ENCODE results near the gene GABRB2.

The GABRB2 gene

DNA sequence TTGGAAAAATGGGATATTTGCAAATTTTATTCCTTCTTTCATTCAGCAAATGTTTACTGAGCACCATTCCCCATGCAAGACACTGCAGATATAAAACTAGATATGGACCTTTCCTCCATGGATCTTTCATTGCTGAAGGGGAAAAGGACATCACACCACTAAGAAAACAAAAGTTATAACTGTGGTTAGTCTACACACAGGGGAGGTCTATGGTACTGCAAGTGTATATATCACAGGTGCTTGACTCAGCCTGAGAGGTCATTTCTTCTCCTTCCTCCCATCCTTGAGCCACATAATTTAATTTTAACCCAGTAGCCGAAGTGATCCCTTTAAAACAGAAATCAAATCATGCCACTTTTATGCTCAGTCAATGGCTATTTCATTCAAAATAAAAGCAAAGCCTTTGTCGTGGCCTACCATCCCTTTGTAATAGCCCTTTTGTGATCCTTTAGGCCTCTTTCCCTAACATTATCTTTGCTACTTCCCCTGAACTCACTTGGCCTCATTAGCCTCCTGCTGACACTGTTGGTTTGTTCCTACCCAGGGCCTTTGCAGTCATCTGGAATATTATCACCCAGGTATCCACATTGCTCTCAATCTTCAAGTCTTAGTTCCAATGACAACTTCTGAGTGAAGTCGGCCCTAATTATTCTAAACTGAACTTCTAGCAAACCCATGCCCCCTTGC, 213.2 kb downstream of the GABRB2 start:
- no peak overlapping the region for H3K4me3 ChIP-seq (replicated peaks in 1 of 2; ENCODE audit: low read depth in 2 of 2, low read length in 2 of 2)
- DNase-seq (ENCODE audit: low read depth in 2 of 2): no peak
- TF ChIP-seq, protein P1, sequence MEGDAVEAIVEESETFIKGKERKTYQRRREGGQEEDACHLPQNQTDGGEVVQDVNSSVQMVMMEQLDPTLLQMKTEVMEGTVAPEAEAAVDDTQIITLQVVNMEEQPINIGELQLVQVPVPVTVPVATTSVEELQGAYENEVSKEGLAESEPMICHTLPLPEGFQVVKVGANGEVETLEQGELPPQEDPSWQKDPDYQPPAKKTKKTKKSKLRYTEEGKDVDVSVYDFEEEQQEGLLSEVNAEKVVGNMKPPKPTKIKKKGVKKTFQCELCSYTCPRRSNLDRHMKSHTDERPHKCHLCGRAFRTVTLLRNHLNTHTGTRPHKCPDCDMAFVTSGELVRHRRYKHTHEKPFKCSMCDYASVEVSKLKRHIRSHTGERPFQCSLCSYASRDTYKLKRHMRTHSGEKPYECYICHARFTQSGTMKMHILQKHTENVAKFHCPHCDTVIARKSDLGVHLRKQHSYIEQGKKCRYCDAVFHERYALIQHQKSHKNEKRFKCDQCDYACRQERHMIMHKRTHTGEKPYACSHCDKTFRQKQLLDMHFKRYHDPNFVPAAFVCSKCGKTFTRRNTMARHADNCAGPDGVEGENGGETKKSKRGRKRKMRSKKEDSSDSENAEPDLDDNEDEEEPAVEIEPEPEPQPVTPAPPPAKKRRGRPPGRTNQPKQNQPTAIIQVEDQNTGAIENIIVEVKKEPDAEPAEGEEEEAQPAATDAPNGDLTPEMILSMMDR (IDR thresholded peaks at IDR 0.05; ENCODE audit: low read depth, low read length): no peak

DNA sequence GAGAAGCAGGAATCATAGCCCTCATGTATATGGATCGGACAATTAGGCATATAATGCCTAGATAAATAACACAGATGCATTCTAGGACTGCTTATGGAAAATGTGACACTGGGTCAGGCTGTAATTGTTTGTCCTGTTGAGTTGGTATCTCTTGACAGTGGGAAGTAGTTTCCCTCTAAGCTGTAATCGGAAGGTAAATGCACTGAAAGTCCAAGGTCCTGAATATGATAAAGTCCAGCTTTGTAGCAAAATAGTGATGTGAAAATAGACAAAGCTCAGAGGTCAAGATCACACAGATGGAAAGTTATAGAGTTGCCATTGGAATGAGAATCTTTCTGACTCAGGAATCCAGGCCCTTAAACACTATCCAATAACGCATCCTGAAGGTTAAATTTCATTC, 214.2 kb downstream of the GABRB2 start:
- TF ChIP-seq, protein P1 (IDR thresholded peaks at IDR 0.05; ENCODE audit: low read depth, low read length): no peak
- H3K4me3 ChIP-seq (replicated peaks in 1 of 2; ENCODE audit: low read depth in 2 of 2, low read length in 2 of 2): no peak overlapping the region
- no peak for DNase-seq (ENCODE audit: low read depth in 2 of 2)

- no peak for DNase-seq (ENCODE audit: low read depth in 2 of 2)
- H3K4me3 ChIP-seq (replicated peaks in 1 of 2; ENCODE audit: low read depth in 2 of 2, low read length in 2 of 2): no peak overlapping the region
- TF ChIP-seq, protein P1 (IDR thresholded peaks at IDR 0.05; ENCODE audit: low read depth, low read length): no peak
Observed at GRCh38 chr5:161314033-161314432, 232.5 kb downstream of the GABRB2 start.

DNA sequence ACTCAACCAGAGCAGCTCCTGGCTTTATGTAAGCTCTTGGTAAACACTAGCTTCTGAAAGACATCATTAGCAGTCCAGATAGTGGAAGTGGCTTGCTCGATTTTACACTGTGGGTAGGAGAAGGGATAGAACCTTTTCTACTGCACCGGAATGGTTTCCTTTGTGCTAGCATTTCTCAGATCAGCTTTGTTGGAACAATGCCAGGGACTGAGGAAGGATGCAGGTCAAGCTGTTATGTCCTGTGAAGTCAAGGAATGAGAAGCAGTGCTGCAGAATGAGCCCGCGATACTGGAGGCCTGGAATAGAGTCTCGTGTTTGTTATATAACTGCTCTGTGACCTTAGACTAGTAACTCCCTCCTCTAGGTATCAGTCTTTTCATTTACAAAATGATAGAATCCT, 233.6 kb downstream of the GABRB2 start:
- TF ChIP-seq, protein P1 (IDR thresholded peaks at IDR 0.05; ENCODE audit: low read depth, low read length): no peak
- no peak for DNase-seq (ENCODE audit: low read depth in 2 of 2)
- no peak overlapping the region for H3K4me3 ChIP-seq (replicated peaks in 1 of 2; ENCODE audit: low read depth in 2 of 2, low read length in 2 of 2)

DNA sequence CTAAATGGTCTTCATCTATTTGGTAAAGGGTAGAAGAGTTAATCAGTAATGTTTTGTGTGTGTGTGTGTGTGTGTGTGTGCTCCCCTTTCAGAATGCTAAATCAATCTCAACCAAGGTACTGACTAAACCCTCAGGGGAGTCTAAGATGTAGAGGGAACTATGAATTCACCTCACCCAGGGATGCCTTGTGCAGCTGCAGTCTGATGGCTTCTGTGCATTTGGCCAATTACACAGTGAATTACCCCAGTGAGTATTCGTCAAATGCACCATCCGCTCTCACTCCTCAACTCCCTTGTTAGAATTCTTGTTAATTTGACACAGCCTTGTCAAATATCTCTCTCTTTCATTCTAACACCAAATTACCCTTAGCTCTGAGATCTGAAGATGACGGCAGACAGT, 234.6 kb downstream of the GABRB2 start:
- no peak overlapping the region for H3K4me3 ChIP-seq (replicated peaks in 1 of 2; ENCODE audit: low read depth in 2 of 2, low read length in 2 of 2)
- no peak for DNase-seq (ENCODE audit: low read depth in 2 of 2)
- TF ChIP-seq, protein P1 (IDR thresholded peaks at IDR 0.05; ENCODE audit: low read depth, low read length): no peak

DNA sequence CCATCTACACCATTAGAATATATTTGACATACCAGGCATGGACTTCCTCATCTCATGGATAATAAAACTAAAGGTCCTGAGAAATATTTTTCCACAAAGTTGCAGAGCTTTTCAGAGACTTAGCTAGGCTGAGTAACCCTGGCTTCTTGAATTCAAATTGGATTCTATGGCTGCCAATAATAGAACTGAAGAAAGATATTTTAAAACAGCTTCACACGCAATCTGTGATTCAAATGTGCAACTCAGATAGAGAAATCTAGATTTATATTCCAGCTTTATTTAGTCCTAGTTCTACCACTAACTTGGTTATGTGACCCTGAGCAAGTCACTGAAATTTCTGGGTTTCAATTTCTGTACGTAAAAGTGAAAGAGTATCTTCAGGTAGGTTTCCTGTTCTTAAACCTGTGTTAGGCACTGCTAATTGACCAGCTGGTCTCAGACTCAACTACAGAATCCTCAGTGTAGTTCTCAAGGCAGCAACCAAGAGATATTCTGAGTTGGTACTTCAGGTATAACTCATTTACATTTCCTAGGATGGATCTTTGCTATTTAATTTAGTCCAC, 235.3 kb downstream of the GABRB2 start:
- TF ChIP-seq, protein P1 (IDR thresholded peaks at IDR 0.05; ENCODE audit: low read depth, low read length): no peak
- DNase-seq (ENCODE audit: low read depth in 2 of 2): no peak
- no peak overlapping the region for H3K4me3 ChIP-seq (replicated peaks in 1 of 2; ENCODE audit: low read depth in 2 of 2, low read length in 2 of 2)

Data from cardiac fibroblast (primary cell).